ENCODE results near the gene GPANK1. TPM values are rescaled to one million over a fixed set of nuclear protein-coding genes. Genes with fewer than 3 reads are reported as not detected.
"Not testable (repeated sequence)": the region's sequence is repeated elsewhere in the genome, so short reads cannot be mapped to it uniquely, and the experiment has no call there.

GPANK1 gene
- 10 to 100 TPM; 29.0 to 34.7 TPM for total RNA-seq

DNA sequence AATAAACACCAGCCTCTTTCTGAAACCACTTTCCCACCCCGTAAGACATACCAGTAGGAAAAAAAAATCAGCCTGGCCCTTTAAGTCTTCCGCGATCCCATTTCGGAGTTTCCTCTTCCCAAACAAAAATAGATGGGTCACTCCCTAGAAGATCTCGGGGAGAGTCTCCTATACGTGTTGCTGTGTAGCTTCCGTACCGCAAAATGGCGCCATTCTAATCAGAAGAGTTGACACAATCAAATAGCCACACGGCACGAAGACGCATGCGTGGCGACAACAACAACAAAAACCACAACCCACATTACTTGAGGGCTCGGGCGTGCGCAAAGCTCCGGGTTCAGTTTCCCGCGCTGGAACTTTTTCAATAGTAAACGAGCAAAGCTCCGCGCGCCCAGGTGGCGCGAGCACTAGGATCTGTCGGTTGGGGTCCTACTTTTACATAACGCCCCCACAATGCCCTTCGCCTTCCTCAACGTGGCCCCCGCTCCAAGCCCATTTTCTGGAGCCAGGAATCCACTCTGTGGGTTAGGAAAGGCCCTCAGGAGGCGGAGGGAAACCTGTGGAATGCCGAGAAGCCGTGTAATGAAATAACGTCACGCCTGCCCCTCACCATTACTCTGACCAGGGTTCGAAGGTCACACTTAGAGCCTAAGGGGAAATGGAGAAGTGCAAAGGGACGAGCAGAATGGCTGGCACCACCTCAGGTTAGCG is at the start of gene GPANK1:
Gene GPANK1 (minus strand): TSS at position 208 of the 711 bp plus-strand sequence. CDS start 519 bp downstream, outside the sequence.
- Mint-ChIP-seq H3K36me3 (ENCODE audit: low read depth) (peaks cover 82% of the 10 kb centered on the region), H3K4me1 (ENCODE audit: low read depth) (peaks cover 77% of the 10 kb centered on the region), H3K9me3 (ENCODE audit: insufficient read depth) (no peaks in the 10 kb centered on the region)

DNA sequence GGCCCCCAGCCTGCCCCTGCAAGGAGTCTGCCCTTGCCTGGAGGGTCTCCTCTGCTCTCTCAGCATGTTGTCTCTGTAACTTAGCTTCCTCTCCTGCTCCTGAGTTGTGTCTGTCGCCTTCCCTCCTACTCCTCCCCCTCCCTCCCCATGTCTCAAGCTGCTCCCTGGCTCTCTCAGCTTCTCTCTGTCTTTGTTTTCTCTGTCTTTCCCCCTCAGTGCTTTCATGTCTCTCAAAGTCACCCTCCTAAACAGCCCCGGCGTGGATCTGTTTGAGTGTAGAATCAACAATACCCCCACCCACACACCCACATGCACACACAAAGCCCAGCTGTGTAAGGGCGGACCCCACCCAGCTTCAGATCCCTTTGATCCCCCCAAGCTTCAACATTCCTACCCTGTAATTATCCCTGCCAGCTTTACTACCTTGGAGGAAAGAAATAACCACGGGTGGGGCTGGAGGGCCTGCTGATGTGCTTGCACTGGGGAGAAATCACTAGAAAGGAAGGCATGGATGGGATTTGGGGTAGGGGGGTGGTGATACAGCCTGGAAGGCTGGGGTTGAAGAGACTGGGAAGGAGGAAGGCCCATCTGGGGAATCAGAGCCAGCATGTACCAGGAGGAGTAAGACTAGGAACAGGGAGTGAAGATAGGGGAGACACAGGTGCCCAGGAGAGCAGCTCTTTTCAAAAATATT is 49.3 kb upstream of the GPANK1 start:
- H3K4me3 Mint-ChIP-seq, result no peak overlapping the region
- H3K27ac Mint-ChIP-seq, result no peak overlapping the region
- H3K27me3 Mint-ChIP-seq (ENCODE audit: low read depth), result peaks cover 10% of the 10 kb centered on the region
- H3K36me3 Mint-ChIP-seq (ENCODE audit: low read depth), result no peaks in the 10 kb centered on the region
- ChIA-PET POLR2A (interaction anchor here (0.8 to 2.1 kb wide), 2 partner anchors 11 to 22 kb away, joined by 3 to 10 read pairs; partner anchors contain the start of genes ABHD16A and CLIC1), CTCF (interaction anchor here (0.8 to 3.0 kb wide), 4 partner anchors 9 to 56 kb away, joined by 3 to 8 read pairs (median 3); partner anchors contain the start of genes DDAH2, MPIG6B and MSH5)
- DNase-seq, result no peak
- no peaks in the 10 kb centered on the region for H3K9me3 Mint-ChIP-seq (ENCODE audit: insufficient read depth)
- peaks cover 24% of the 10 kb centered on the region for H3K4me1 Mint-ChIP-seq (ENCODE audit: low read depth)
- no peak for ATAC-seq

More for the DNA sequence above, at the start of gene GPANK1:
- Mint-ChIP-seq H3K27ac (peak within 1 kb of the TSS; percentile 95), H3K4me3 (peak within 1 kb of the TSS; percentile 96), H3K27me3 (ENCODE audit: low read depth) (no peaks in the 10 kb centered on the region)
- peak; percentile 96 for DNase-seq
- ATAC-seq, result peak; percentile 34
- CTCF ChIA-PET, result interaction anchor here (0.8 to 4.5 kb wide), 8 partner anchors 12 to 163 kb away, joined by 3 to 34 read pairs (median 4); partner anchors contain the start of genes ATP6V1G2, BAG6, HSPA1B and NFKBIL1
- POLR2A ChIA-PET, result interaction anchor here (0.7 to 4.5 kb wide), 22 partner anchors 11 to 1307 kb away, joined by 3 to 109 read pairs (median 6); partner anchors contain the start of genes ABHD16A, APOM, BAG6 and DDX39B

DNA sequence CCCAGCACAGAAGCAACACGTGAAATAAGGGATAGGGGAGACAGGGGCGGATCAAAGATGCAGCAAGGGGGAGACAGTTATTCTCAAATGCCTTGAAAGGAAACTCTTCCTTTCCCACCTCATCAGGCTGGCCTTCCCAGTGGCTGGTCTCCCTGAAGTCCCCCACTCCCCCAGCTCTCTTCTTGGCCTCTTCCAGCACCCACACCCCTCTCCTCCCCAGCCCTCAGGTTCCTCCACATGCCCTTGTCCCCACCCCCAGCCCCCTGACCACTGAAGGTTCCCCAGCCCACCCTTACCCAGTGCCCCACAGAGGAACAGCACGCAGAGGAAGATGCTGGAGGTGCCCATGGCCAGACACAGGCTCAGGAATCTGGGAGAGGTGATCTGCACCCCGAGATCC is 48.7 kb upstream of the GPANK1 start:
- Mint-ChIP-seq H3K9me3 (ENCODE audit: insufficient read depth) (no peaks in the 10 kb centered on the region), H3K27ac (no peak overlapping the region)
- POLR2A ChIA-PET, result interaction anchor here (2.1 kb wide), 1 partner anchor 10 kb away, joined by 10 read pairs; the partner anchor contains the start of gene ABHD16A

DNA sequence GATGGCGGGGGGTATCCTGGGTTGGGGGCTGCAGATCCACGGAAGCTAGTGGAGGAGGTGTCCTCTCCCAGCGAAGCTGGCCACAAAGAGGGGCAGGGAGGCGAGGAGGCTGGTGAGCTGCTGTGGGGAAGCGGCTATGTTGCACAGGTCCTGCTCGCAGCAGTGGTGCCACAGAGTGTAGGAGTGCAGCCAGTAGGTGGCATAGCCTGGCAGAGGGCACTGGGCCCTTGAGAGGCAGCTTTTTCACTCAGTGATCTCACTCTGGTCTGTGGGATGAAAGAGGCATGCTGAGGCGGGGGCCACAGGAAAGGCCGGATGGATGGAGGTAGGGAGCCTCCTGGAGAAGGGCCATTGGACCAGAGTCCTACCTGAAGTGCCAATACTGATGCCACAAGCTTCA is 47.5 kb upstream of the GPANK1 start:
- ATAC-seq (peak; percentile 59), DNase-seq (no peak)
- no peak overlapping the region for H3K27ac Mint-ChIP-seq
- H3K9me3 Mint-ChIP-seq (ENCODE audit: insufficient read depth), result no peaks in the 10 kb centered on the region
- no peaks in the 10 kb centered on the region for H3K36me3 Mint-ChIP-seq (ENCODE audit: low read depth)
- ChIA-PET POLR2A (interaction anchor here (0.6 to 2.1 kb wide), 2 partner anchors 9 to 24 kb away, joined by 3 to 10 read pairs; partner anchors contain the start of genes ABHD16A and CLIC1), CTCF (interaction anchor here (1.7 to 2.2 kb wide), 2 partner anchors 9 to 57 kb away, joined by 6 to 7 read pairs; partner anchors contain the start of gene ABHD16A)
- peaks cover 10% of the 10 kb centered on the region for H3K27me3 Mint-ChIP-seq (ENCODE audit: low read depth)
- H3K4me1 Mint-ChIP-seq (ENCODE audit: low read depth), result peaks cover 24% of the 10 kb centered on the region
- no peak overlapping the region for H3K4me3 Mint-ChIP-seq

More for the DNA sequence above, 48.7 kb upstream of the GPANK1 start:
- ATAC-seq, result no peak
- H3K27me3 Mint-ChIP-seq (ENCODE audit: low read depth), result peaks cover 10% of the 10 kb centered on the region
- CTCF ChIA-PET, result interaction anchor here (0.7 to 3.0 kb wide), 7 partner anchors 9 to 94 kb away, joined by 3 to 8 read pairs (median 3); partner anchors contain the start of genes ABHD16A, DDAH2, LSM2 and MPIG6B
- H3K4me3 Mint-ChIP-seq, result no peak overlapping the region
- no peaks in the 10 kb centered on the region for H3K36me3 Mint-ChIP-seq (ENCODE audit: low read depth)
- DNase-seq, result no peak
- H3K4me1 Mint-ChIP-seq (ENCODE audit: low read depth), result peaks cover 24% of the 10 kb centered on the region

DNA sequence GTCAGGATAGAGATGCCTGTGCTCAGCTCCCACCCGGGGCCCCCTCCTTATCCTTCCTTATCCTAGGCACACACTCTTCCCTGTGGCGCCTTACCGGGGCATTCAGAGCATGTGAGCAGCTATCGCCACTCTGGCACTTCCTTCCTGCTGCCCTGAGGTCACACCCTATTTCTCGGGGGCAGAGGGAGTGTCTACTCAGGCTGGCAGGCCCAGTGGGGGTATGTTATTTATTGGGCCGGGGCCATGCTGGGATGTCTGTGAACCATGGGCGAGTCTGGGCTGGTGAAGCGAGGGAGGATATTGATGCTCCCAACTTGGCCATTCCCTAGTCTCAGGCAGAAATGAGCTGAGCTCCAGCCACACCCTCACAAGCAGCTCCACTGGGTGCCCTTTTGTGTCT is 46.4 kb upstream of the GPANK1 start:
- Mint-ChIP-seq H3K4me3 (no peak overlapping the region), H3K27ac (peak overlapping the region; percentile 65), H3K4me1 (ENCODE audit: low read depth) (peaks cover 24% of the 10 kb centered on the region), H3K36me3 (ENCODE audit: low read depth) (no peaks in the 10 kb centered on the region), H3K27me3 (ENCODE audit: low read depth) (peaks cover 10% of the 10 kb centered on the region), H3K9me3 (ENCODE audit: insufficient read depth) (no peaks in the 10 kb centered on the region)
- CTCF ChIA-PET, result interaction anchor here (0.7 to 2.2 kb wide), 3 partner anchors 58 to 161 kb away, joined by 3 to 7 read pairs (median 3); no protein-coding TSS in a partner anchor
- POLR2A ChIA-PET, result interaction anchor here (0.7 to 1.1 kb wide), 2 partner anchors 8 to 27 kb away, joined by 3 to 6 read pairs; partner anchors contain the start of gene ABHD16A
- ATAC-seq (peak; percentile 59), DNase-seq (no peak)

DNA sequence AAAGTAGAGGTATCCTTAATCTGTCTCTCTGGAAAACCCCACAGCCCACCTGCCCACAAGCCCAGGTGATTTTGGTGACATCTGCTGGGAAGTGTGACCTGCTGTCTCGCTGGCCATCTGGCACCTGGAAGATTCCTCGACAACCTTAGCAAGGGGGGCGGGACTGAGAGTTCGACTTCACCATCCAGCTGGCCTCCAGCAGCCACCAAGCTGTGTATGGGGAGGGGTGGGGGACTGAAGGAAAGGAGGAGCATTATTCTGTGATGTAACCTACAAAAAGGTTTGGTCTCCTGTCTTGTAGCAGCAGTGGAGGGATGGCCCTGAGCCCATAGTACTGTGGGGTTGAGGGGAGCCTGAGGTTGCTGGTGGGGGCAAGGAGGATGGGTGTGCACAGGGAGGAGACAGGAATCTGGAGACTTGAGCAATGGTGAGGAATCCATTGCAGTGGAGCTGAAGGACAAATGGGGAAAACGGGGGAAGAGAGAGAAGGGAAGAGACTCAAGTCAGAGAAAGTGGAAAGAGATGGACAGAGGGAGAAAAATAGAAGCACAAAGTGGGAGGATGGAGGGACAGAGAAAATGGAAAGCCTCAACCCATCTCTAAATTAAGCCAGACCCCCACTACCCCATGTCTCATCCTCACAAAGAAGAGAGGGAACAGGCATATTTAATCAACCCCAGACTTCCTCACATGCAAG is 45.9 kb upstream of the GPANK1 start:
- Mint-ChIP-seq H3K36me3 (ENCODE audit: low read depth) (no peaks in the 10 kb centered on the region), H3K4me1 (ENCODE audit: low read depth) (peaks cover 24% of the 10 kb centered on the region), H3K27ac (peak overlapping the region; percentile 65), H3K9me3 (ENCODE audit: insufficient read depth) (no peaks in the 10 kb centered on the region), H3K4me3 (no peak overlapping the region), H3K27me3 (ENCODE audit: low read depth) (peaks cover 10% of the 10 kb centered on the region)
- no peak for DNase-seq
- no peak for ATAC-seq
- POLR2A ChIA-PET, result interaction anchor here (0.7 to 1.1 kb wide), 2 partner anchors 7 to 27 kb away, joined by 3 to 6 read pairs; partner anchors contain the start of gene ABHD16A
- CTCF ChIA-PET, result interaction anchor here (1.2 kb wide), 1 partner anchor 160 kb away, joined by 3 read pairs; no protein-coding TSS in a partner anchor

DNA sequence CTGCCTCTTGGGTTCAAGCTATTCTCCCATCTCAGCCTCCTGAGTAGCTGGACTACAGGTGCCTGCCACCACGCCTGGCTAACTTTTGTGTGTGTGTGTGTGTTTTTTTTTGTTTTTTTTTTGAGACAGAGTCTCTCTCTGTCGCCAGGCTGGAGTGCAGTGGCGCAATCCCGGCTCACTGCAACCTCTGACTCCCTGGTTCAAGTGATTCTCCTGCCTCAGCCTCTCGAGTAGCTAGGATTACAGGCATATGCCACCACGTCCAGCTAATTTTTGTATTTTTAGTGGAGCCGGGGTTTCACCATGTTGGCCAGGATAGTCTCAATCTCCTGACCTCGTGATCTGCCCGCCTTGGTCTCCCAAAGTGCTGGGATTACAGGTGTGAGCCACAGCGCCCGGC is 44.4 kb upstream of the GPANK1 start:
- H3K27me3 Mint-ChIP-seq (ENCODE audit: low read depth); H3K27ac Mint-ChIP-seq; H3K4me3 Mint-ChIP-seq; POLR2A ChIA-PET; H3K9me3 Mint-ChIP-seq (ENCODE audit: insufficient read depth); DNase-seq; H3K36me3 Mint-ChIP-seq (ENCODE audit: low read depth); ATAC-seq: not testable (repeated sequence)
- CTCF ChIA-PET, result interaction anchor here (0.5 kb wide), 1 partner anchor 182 kb away, joined by 3 read pairs; no protein-coding TSS in a partner anchor
- H3K4me1 Mint-ChIP-seq (ENCODE audit: low read depth), result peaks cover 22% of the 10 kb centered on the region

DNA sequence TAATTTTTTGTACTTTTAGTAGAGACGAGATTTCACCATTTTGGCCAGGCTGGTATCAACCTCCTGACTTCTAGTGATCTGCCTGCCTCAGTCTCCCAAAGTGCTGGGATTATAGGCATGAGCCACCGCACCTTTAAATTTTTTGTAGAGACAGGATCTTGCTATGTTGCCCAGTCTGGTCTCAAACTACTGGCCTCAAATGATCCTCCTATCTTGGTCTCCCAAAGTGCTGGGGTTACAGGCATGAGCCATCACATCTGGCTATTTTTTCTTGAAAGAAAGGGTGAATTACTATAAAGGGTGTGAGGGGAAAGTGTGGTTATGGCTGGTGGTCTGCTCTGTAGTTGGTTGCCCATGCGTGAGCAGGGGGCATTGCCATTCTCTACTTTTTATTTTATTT is 43.4 kb upstream of the GPANK1 start:
- no peak overlapping the region for H3K4me3 Mint-ChIP-seq
- ATAC-seq (no peak), DNase-seq (no peak)
- ChIA-PET POLR2A (no interaction called here), CTCF (no interaction called here)
- H3K27me3 Mint-ChIP-seq (ENCODE audit: low read depth), result peaks cover 3% of the 10 kb centered on the region
- no peaks in the 10 kb centered on the region for H3K36me3 Mint-ChIP-seq (ENCODE audit: low read depth)
- H3K4me1 Mint-ChIP-seq (ENCODE audit: low read depth), result peaks cover 25% of the 10 kb centered on the region
- no peak overlapping the region for H3K27ac Mint-ChIP-seq
- H3K9me3 Mint-ChIP-seq (ENCODE audit: insufficient read depth), result no peaks in the 10 kb centered on the region

DNA sequence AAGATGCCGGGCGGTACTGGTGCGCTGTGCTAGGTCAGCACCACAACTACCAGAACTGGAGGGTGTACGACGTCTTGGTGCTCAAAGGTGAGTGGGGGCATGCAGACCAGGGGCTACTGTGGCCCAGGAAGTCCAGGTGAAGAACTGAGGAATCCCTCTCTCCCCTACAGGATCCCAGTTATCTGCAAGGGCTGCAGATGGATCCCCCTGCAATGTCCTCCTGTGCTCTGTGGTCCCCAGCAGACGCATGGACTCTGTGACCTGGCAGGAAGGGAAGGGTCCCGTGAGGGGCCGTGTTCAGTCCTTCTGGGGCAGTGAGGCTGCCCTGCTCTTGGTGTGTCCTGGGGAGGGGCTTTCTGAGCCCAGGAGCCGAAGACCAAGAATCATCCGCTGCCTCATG is 42.9 kb upstream of the GPANK1 start:
- ATAC-seq (no peak), DNase-seq (no peak)
- no peaks in the 10 kb centered on the region for H3K9me3 Mint-ChIP-seq (ENCODE audit: insufficient read depth)
- POLR2A ChIA-PET, result no interaction called here
- H3K4me1 Mint-ChIP-seq (ENCODE audit: low read depth), result peaks cover 26% of the 10 kb centered on the region
- H3K36me3 Mint-ChIP-seq (ENCODE audit: low read depth), result peaks cover 2% of the 10 kb centered on the region
- H3K27me3 Mint-ChIP-seq (ENCODE audit: low read depth), result no peaks in the 10 kb centered on the region
- no peak overlapping the region for H3K4me3 Mint-ChIP-seq
- no peak overlapping the region for H3K27ac Mint-ChIP-seq
- CTCF ChIA-PET, result no interaction called here

DNA sequence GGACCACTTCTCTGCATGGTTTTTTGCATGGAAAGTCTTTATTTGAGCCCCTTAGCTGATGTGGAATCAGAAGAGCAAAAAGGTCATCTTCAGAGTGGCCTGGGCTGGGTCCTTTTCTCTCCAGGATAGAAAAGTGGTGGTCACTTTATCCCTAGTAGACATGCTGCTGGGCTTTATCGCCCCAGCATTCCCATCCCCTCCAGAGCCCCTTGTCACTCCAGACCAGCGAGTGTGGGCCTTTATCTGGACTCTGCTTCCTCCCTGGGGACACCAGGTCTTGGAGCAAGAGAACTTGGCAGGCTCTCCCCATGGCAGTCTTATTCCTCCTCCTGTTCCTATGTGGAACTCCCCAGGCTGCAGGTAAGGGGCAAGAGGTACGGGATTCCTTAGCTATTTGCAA is 41.8 kb upstream of the GPANK1 start, which contains the start of gene LY6G6F:
Gene LY6G6F (plus strand): TSS at position 268 of the 400 bp plus-strand sequence. CDS start 41 bp downstream, at position 309.
- H3K27me3 Mint-ChIP-seq (ENCODE audit: low read depth), result no peaks in the 10 kb centered on the region
- H3K27ac Mint-ChIP-seq, result no peak within 1 kb of the TSS
- ATAC-seq, result no peak
- H3K4me1 Mint-ChIP-seq (ENCODE audit: low read depth), result peaks cover 23% of the 10 kb centered on the region
- ChIA-PET POLR2A (interaction anchor here (0.7 kb wide), 1 partner anchor 34 kb away, joined by 3 read pairs; the partner anchor contains the start of gene MSH5), CTCF (no interaction called here)
- peaks cover 4% of the 10 kb centered on the region for H3K36me3 Mint-ChIP-seq (ENCODE audit: low read depth)
- DNase-seq, result no peak
- H3K4me3 Mint-ChIP-seq, result no peak within 1 kb of the TSS
- no peaks in the 10 kb centered on the region for H3K9me3 Mint-ChIP-seq (ENCODE audit: insufficient read depth)

DNA sequence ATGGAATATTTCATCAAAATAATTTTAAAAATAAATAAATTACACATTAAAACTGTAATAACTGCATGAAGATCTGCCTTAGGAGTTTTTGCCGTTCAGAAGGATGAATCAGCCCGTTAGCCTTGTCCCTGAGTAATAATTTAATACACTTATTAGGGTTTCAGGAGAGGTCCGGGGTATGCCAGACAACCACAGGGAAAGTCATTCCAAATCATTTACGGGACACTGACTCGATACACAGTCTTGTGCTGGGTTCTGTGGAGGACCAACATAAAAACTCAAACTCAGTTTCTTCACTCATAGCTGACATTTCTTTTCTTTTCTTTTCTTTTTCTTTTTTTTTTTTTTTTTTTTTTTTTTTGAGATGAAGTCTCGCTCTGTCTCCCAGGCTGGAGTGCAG is 41.1 kb upstream of the GPANK1 start:
- ATAC-seq (no peak), DNase-seq (no peak)
- Mint-ChIP-seq H3K4me1 (ENCODE audit: low read depth) (peaks cover 23% of the 10 kb centered on the region), H3K27me3 (ENCODE audit: low read depth) (no peaks in the 10 kb centered on the region), H3K4me3 (no peak overlapping the region), H3K9me3 (ENCODE audit: insufficient read depth) (no peaks in the 10 kb centered on the region), H3K36me3 (ENCODE audit: low read depth) (peaks cover 9% of the 10 kb centered on the region), H3K27ac (no peak overlapping the region)
- ChIA-PET CTCF (no interaction called here), POLR2A (no interaction called here)

Data from activated CD8-positive, alpha-beta T cell treated with anti-CD3 and anti-CD28 coated beads, Interleukin-2, amount 10 ng/mL, durations not matched to agents 7 days and 5 days (primary cell).